GM21381 (cell line): ENCODE measurements around the gene CRELD2.
"Not testable (repeated sequence)": the region's sequence is repeated elsewhere in the genome, so short reads cannot be mapped to it uniquely, and the experiment has no call there.

Experiments
- ATAC-seq: cut with Tn5 transposase; IDR thresholded peaks from one replicate; pipeline ENCODE4 v1.9.1; 2021; ENCODE audit warnings: mild to moderate bottlenecking, moderate library complexity; ENCODE audit not compliant: unreplicated experiment

CRELD2 gene

DNA sequence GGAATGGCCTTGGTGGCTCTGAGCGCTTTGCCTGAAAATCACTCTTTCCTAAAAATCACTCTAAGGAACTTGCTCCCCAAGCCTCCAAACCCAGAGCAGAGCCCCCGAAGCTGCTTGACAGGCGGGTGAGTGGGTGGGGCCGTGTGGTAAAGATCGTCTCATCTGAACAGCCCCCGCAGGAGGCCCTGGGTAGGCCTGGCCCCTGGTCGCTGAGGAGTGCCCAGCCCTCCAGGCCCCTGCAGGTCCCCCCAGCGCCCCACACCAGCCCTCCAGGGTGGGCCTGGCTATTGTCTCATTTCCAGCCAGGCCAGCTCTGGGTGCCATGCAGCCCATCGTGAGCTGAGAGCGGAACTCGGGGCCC, 25.0 kb downstream of the CRELD2 start:
- no peak for ATAC-seq

DNA sequence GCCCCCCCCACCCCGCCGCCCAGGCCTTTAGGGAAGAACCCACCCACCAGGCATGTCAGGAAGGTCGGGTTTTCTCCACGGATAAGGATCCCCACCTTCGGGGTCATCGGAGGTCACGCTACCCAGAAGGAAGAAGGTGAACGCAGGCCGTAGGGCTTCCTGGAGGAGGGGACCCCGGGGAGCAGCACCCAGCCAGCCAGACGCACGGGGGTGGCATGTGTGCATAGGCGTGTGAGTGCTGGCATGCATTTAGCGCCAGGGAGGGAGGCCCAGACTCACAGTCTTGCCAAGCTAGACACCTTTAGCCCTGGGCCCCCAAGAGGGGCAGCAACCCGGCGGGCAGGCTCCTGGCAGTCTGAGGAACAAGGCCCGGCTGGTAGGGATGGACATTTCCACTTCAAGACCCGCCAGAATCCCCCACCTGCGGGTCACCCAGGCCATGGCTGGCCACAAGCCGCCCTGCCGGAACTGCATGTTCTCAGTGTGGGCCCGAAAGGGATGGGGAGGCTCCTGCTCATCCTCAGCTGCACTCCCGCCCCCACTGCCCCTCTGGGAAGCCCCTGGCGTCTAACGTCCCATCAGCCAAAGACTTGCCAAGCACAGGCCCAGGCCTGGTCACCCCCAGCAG, 25.5 kb downstream of the CRELD2 start:
- ATAC-seq = no peak

DNA sequence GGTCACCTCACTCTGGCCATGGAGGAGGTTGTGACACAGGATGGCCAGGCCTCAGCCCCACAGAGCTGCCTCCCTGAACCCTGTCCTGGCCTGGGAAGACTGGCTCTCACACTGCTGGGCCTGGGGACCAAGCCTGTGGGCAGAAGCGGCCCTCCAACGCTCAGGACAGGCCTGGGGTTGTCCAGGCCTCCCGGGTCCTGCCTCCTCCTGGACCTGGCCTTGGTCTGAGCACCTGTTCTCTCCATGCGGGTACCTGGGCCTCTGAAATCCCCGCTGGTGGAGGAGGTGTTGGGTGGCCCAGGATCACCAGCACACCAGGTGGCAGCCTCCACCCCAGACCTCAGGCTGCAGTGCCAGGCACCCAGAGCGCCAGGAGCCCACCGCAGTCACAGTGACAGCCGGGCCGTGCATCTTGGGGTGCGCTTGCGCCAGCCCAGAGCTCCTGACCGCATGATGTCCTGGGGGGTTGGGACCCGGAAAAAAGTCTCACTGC, 26.0 kb downstream of the CRELD2 start:
- no peak for ATAC-seq

DNA sequence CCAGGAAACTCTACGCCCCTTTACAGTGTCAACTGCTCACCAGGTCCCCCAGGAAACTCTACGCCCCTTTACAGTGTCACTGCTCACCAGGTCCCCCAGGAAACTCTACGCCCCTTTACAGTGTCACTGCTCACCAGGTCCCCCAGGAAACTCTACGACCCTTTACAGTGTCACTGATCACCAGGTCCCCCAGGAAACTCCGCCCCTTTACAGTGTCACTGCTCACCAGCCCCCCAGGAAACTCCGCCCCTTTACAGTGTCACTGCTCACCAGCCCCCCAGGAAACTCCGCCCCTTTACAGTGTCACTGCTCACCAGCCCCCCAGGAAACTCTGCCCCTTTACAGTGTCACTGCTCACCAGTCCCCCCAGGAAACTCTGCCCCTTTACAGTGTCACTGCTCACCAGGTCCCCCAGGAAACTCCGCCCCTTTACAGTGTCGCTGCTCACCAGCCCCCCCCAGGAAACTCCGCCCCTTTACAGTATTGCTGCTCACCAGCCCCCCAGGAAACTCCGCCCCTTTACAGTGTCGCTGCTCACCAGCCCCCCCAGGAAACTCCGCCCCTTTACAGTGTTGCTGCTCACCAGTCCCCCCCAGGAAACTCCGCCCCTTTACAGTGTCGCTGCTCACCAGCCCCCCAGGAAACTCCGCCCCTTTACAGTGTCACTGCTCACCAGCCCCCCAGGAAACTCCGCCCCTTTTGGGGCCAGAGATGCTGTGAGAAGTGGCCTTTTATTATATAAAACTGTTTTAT, 26.8 kb downstream of the CRELD2 start:
- not testable (repeated sequence) for ATAC-seq

DNA sequence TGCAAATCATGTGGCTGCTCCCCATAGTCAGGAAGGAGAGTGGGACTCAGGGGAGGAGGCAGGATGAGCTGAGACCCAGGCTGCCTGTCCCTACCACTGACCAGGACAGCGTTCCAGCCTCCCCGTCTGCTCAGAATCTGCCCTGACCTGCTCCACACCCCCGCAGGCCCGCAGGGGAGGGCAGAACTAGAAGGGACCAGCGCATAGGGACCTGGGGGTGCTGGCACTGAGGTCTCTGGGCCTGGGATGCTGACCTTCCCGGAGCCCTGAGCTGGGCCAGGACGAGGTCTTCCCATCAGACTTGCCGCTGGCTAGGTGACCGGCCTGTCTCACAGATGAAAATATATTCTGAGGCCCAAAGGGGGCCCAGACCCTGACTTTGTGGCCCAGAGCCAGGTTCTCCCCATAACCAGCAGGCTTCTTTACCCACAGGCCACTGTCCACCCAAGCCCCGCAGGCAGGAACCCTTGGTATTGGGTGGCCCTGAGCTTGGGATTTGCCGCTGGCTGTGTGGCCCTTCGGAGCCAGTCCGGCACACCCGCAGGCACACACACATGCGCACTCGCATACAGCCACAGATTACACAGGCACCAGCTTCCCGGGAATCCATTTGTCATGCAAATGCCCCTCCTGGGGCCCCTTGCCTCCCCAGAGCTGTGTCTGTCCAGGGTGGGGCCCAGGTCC, 28.3 kb downstream of the CRELD2 start:
- ATAC-seq = no peak

DNA sequence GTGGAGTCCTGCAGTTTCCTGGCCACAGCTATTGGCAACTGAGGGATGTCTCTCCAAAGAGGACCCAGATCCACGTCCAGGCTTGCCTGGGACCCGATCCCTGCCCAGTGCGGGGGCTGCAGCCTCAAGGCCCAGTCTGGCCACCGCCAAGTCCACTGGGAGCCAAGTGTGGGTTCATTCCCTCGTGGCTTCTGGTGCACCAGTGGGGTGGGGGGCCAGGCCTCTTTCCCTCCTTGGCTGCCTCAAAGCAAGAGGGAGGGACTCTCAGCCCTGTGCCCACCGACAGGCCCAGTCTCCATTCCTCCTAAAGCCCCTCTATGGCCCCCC, 28.8 kb downstream of the CRELD2 start:
- no peak for ATAC-seq

DNA sequence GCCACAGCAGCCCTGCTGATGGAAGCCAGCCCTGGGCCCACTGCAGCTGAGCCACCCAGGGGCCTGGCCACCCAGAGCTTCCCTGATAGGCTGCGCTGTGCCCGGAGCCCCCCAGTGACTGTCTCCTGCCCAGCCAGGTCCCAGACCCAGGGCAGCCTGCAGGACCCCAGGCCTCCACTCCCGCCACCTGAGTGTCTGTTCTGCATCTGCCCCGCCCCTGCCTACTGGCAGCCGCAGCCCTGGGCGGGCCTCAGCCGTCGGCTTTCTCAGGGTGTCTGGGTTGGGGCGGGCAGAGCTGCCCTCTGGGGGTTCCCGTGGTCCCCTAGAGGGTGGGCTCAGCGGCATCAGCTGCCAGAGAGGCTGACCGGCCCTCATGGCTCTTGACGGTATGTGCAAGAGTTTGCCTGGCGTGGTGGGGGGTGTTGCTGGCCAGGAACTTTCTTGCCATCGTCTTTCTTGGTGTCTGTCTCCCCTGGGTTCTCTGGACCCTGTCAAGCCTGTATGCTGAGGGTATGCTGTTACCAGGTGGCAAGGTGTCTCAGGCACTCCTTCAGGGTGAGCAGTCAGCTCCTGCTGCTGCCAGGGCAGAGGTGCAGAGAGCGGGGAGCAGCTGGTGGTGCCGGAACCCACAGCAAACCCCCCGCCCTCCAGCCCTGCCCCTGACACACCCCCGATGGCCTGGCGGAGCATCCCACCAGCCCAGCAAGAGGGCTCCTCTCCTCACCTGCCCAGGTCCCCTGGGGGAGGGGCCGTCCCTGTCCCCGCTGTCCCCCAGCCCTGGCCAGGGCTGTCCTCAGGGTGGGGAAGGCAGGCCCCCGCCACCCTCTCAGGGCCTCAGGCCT, 29.9 kb downstream of the CRELD2 start:
- no peak for ATAC-seq

DNA sequence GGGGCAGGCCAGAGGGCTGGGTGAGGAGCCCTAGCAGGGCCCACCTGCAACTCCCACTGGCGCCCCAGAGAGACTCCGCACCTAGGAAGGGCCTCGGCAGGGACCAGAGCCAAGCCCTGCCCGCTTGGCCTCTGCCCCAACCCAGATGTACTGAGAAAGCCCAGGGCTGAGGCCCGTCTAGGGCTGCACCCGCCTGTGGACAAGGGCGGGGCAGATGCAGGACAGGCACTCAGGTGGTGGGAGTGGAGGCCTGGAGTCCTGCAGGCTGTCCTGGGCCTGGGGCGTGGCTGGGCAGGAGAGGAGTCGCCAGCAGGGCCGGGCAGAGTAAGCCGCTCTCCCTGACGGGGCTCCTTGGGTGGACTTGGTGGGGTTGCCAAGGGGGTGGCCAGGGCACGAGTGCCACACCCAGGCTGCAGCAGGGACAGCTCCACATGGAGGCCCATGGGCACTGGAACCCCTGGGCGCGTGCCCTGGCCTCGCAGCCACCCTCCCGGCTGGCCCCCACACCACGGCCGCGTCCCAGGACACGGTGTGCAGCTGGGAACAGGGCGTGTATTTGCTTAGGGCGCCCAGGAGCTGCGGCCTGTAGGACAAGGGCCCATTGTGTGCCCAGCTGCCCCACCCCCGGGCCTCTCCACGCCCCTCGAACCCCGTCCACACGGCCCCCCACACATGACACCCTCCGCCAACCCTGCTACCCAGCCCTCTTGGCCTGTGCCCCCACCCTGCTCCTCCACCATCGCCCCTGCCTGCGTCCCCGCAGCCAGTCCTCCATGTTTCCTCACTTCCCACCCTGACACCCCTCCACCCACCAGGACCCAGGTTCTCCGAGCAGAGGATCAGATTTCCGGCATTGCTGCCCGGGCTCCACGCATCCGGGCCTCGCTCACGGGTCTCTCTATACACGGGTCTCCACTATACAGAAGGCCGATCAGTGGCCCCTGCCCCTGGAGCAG, 30.8 kb downstream of the CRELD2 start:
- ATAC-seq = no peak

DNA sequence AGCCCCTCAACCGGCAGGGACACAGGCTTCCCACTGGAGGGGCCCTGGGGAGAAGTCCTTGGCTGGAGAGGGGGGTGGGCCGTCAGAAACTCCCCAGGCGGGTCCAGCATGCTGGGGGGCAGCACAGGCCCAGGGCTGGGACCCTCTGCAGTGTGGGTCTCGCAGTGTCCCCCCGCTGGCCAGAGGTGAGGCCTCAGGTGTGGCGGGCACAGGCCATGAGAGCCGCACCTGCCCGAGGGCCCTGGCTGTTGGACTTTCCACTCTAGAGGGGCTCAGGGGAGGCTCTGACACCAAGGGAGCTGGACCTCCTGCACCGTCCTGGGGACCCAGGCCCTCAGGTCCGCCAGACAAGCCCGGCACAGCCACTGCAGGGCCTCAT, 31.5 kb downstream of the CRELD2 start:
- no peak for ATAC-seq

DNA sequence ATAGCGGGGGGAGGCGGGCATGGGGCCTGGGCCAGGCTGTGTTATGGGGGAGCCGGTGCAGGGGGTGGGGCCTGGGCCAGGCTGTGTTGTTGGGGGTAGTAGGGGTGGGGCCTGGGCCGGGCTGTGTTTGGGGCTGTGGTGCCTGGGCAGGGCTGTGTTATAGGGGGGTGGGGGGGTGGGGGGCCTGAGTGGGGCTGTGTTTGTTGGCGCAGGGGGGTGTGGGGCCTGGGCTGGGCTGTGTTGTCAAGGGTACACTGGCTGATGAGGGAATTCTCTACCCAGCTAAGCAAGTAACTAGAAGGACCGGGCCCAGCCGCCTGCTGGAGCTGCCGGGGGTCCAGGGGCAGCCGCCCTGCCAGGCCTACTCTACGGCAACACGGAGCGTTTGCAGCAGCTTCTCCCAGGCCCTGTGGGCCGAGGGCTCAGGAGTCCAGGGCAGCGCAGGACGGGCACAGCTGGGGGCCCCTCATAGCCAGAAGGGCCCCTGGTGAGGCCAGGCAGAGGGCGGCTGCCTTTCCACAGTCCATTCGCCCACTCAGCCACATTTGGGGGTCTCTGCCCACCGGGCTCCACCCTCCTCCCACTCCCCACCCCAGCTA, 32.1 kb downstream of the CRELD2 start:
- no peak for ATAC-seq

DNA sequence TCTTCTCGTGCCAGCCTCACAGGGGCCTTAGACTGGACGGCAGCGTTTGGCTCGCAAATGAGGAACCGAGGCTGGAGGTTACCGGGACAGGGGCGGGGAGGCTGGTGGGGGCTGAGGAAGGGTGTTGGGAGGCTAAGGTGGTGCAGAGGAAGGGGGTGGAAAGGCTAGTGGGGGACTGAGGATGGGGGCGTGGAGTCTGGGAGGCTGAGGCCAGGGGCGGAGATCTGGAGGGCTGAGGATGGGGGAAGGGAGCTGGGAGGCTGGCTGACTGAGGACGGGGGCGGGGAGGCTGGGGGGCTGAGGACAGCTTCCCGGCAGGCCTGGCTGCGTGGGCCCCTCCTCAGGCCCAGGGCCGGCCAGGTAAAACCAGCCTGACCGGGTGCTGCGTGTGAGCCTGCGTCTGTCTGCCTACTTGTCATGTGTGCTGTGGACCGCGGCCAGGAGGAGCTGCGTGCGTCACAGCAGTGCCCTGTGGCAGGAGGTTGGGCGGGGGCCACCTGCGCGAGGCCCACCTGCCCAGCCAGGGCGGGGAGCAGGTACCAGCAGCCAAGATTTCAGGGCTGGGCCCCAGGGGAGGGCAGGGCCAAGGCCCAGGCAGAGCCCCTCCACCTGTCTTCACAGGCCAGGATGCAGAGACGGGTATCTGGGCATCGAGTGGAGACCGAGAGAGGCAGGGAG, 32.7 kb downstream of the CRELD2 start:
- no peak for ATAC-seq

DNA sequence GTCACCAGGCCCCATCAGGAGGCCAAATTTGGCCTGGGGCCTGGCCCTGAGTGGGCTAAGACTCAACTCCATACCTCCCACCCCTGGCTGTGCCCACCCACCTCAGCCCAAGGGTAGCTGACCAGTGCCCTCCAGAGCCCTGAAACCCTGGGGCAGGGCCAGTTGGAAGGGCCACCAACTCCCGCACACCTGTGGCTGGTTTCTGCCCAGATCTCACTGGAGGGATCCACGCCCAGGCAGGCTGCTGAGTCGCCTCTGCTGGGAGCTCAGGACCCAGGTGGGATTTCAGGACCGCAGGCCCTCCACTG, 33.2 kb downstream of the CRELD2 start:
- ATAC-seq = no peak

DNA sequence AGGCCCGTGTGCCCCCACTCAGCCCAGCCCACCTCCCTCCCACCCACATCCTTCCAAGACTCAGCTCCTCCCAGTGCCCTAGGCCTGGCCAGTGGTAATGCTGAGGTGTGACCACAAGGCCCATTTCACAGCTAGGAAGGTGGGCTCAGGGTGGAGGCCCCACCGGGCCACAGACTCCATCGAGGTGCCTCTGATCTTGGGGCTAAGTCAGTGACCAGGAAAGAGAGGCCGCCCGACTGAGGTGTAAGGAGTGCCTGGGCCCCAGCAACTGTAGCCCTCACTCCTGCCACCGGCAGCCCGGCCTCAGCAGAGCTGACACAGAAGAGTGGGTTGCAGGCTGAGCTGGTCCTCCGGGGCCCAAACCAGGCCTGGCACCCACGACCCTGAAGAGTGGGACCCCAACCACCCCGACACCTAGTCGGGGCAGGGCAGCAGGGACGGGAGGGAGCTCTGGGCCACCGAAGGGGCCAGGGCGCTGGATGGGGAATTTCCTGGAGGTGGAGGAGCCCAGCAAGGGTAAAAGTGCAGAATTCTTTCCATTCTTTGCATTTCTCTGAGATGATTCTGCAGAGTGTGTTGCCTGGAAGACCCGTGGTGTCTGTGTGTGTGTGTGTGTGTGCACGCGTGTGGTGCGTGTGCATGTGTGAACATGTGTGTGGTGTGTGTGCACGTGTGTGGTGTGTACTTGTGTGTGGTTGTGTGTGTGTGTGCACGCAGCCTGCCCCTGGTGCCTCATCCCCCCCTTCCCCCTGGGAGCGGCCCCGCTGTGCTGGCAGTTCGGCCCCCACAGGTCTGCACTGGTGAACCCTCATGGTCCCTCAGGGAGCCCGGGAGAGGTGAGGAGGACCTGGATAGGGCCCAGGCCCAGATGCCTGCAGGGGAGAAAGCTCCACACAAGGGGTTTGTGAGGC, 33.8 kb downstream of the CRELD2 start:
- no peak for ATAC-seq

DNA sequence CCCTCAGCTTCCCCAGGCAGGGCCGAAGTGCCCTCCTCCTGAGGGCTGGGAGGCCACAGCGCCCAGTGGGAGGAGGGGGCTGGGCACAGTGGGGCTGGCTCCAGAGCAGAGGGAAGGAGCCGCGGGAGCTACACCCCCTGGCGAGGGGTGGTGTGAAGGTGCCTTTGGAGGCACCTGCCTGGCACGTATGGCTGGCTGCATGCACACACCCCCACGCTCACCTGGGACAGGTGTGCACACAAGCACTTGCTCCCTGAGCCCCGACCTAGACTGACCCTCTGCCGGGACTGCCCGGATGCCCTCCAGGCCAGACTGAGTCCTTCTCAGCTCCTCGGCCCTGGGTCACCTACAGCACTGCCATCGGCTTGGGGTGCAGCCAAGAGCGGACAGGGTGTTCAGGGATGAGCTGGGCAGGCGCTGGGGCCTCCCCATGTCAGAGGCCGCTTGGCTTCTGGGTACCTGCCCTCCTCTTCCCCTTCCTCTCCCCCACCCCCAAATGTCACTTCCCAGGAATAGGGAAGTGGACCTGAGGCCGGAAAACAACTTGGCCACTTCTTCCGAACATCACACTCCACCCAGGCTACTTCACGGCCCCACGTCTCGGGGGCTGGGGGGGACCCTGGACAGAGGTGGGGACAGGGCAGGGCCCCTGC, 34.7 kb downstream of the CRELD2 start:
- no peak for ATAC-seq

DNA sequence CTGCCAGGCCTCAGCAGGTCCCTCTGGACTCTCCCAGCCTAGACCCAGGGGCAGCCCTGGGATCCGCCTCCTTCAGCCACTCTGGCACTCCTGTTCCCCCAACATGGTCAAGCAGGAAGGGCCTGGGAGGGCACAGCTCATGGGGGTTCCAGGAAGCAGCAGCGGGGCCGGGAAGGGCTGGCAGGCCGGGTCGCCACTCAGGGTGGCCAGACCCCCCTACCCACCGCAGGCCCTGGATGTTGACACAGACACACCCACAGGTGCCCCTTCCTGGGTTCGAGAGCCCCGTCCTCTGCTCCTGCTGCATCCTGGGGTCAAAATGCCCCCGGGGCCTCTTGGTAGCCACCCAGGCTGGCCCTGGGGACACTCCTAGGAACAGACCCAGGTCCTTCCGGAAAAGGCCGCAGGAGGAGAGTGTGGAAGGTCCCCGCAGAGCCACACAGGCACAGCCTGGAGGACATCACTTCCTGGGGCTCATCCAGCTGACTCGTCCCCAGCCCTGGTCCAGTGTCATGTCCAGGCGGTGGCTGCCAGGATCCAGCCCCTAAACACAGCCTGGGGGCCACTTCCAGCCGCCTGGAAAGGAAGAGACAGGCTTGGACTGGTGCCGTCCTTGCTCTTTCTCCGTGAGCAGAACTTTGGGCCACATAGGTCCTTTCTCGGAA, 35.4 kb downstream of the CRELD2 start:
- no peak for ATAC-seq

DNA sequence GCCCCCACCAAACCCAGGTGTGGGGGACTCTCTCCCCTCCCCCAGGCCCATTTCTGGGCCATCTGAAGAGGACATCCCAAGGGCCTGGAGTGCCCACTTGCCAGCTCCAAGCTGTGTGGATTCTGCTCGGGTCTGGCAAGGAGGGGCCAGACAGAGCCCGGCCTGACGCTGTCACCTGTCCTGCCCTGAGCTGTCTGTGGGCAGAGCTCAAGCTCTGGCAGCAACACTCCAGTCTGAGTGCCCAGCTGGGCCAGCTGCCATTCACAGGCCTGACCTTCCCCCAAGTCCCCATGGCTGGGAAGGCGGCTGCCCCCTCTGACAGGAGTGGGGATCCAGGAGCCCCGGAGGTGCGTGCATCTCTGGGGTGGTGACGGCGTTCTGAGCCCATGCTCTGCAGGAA, 35.9 kb downstream of the CRELD2 start:
- no peak for ATAC-seq

DNA sequence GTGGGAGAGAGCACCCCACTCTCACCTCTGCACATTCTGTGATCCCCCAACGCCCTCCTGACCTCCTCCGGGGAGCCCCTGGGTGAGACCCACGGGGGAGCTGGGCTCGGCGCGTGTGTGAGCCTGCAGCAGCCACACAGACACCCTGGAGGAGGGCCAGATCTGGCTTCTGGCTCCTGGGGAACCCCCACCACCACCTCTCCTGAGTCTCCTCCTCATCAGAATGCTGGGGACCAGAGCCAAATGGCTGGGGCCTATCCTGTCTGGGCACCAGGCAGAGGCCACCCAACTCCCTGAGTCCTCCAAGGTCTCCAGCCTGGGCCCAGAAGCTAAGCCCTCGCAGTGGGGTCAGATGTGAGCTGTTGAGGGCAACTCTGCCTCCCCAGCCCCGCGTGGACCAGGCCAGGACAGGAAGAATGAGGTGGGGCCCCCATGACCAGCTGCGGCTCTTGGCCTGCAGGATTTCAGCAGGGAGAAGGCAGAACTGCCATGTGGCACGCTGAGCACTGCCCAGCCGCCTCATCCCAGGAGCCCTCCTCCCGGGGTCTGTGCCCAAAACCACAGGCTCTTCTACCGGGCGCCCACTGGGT, 36.7 kb downstream of the CRELD2 start:
- no peak for ATAC-seq
